T-cell (primary cell): ENCODE measurements around the gene ACHE. TPM values are rescaled to one million over a fixed set of nuclear protein-coding genes. Genes with fewer than 3 reads are reported as not detected.

Experiments used
- ATAC-seq, 4 experiments: fragments of 200-7000 bp in 3 of 4; fragments of 150-1000 bp in 1 of 4; cut with Tn5 transposase; replicated peaks in 1 of 4; 1 replicate in 3 of 4; 2 replicates in 1 of 4; pipeline ENCODE4 v1.10.0; 2021; ENCODE audit warnings: moderate library complexity in 3 of 4, mild to moderate bottlenecking in 2 of 4, moderate number of reproducible peaks in 1 of 4
- CTCF ChIA-PET, 2 donors: fragments of 300-600 bp; sonication (Branson Sonifier 250); formaldehyde crosslinking; loops; one replicate each; lab custom pipeline; 2022; ENCODE audit warnings: antibody characterized with exemption in 2 of 2; lab: Charles Lee
- POLR2A ChIA-PET, 2 donors: fragments of 300-600 bp; sonication (Branson Sonifier 250); formaldehyde crosslinking; loops; one replicate each; lab custom pipeline; 2022; ENCODE audit warnings: antibody characterized with exemption in 2 of 2; lab: Charles Lee
- DNase-seq, 35 experiments: peaks; one replicate each; pipeline versions ENCODE4 v3.0.0 to v3.0.0-alpha.2; 2013 to 2023
- H3K27ac ChIP-seq: one replicate; pipeline ENCODE4 v1.5.1; 2013; ENCODE audit warnings: low read length
- H3K27me3 ChIP-seq, 2 experiments: replicated peaks in 1 of 2; 1 replicate in 1 of 2; 2 replicates in 1 of 2; pipeline versions ENCODE4 v1.6.1 to v1.7.0; 2013; ENCODE audit warnings: low read length in 1 of 2, mixed read lengths in 1 of 2; ENCODE audit not compliant: control insufficient read depth in 2 of 2, insufficient read depth in 2 of 2; ENCODE audit errors: extremely low read depth in 1 of 2
- H3K36me3 ChIP-seq, 2 donors: 1 replicate in 1 of 2; 2 replicates in 1 of 2; pipeline versions ENCODE4 v1.6.1 to v1.7.0; 2013; ENCODE audit warnings: low read length in 1 of 2; ENCODE audit not compliant: control insufficient read depth in 2 of 2, insufficient read depth in 1 of 2; ENCODE audit errors: extremely low read depth in 1 of 2
- H3K4me1 ChIP-seq, 2 experiments: 1 replicate in 1 of 2; 2 replicates in 1 of 2; pipeline versions ENCODE4 v1.6.1 to v1.7.0; 2013; ENCODE audit warnings: low read length in 2 of 2, mixed read lengths in 1 of 2; ENCODE audit not compliant: insufficient read depth in 2 of 2, control insufficient read depth in 1 of 2; ENCODE audit errors: extremely low read depth in 1 of 2
- H3K4me3 ChIP-seq, 2 donors: 1 replicate in 1 of 2; 2 replicates in 1 of 2; pipeline versions ENCODE4 v1.5.1 to v1.7.0; 2013; ENCODE audit warnings: mild to moderate bottlenecking in 2 of 2, low read length in 1 of 2, moderate library complexity in 1 of 2; ENCODE audit not compliant: control insufficient read depth in 1 of 2; ENCODE audit errors: extremely low read depth in 1 of 2
- H3K9me3 ChIP-seq: 2 replicates; pipeline ENCODE4 v1.7.0; 2013
- H3K27ac Mint-ChIP-seq, 2 donors: one replicate each; pipeline ENCODE4 v1.8.0; 2020 to 2021; ENCODE audit warnings: mild to moderate bottlenecking in 2 of 2, mixed read lengths in 2 of 2
- H3K27me3 Mint-ChIP-seq, 2 donors: one replicate each; pipeline ENCODE4 v1.8.0; 2021 to 2022; ENCODE audit warnings: mixed read lengths in 2 of 2
- H3K36me3 Mint-ChIP-seq: one replicate; pipeline ENCODE4 v1.8.0; 2021; ENCODE audit warnings: mixed read lengths
- H3K4me1 Mint-ChIP-seq, 3 donors: one replicate each; pipeline ENCODE4 v1.8.0; 2020 to 2022; ENCODE audit warnings: mixed read lengths in 3 of 3, mild to moderate bottlenecking in 1 of 3
- H3K4me3 Mint-ChIP-seq, 3 donors: one replicate each; pipeline ENCODE4 v1.8.0; 2020 to 2022; ENCODE audit warnings: mild to moderate bottlenecking in 3 of 3, mixed read lengths in 3 of 3, moderate library complexity in 3 of 3
- H3K9me3 Mint-ChIP-seq, 3 donors: one replicate each; pipeline ENCODE4 v1.8.0; 2020 to 2022; ENCODE audit warnings: mixed read lengths in 3 of 3
- WGBS: methylation state at CpG from one replicate; pipeline ENCODE4 v1.1.5; 2013; ENCODE audit warnings: missing lambda C conversion rate; ENCODE audit not compliant: insufficient coverage; 5-methylcytosine and 5-hydroxymethylcytosine counted together
- total RNA-seq, 35 experiments: library from RNA in 6 of 35; stranded (reverse) in 6 of 35; fragments of 120-200 nt in 1 of 35; gene quantifications; one replicate each; pipeline versions ENCODE4 v1.2.1 to v1.2.4 and lab custom pipeline; 2013 to 2026

Gene ACHE
- total RNA-seq, 5 donors from 2014 or later (not counting 1 experiment from before 2014, with no cell fraction given) = 0.13 to 0.84 (median 0.44) TPM

- H3K4me1 Mint-ChIP-seq = peaks cover 8 to 14% (median 12%) of the 10 kb centered on the region in 3 donors
- ATAC-seq (no peak), DNase-seq (no peak)
- no peak overlapping the region for H3K4me3 ChIP-seq
- H3K27ac Mint-ChIP-seq = no peak overlapping the region
- H3K36me3 ChIP-seq = no peaks in the 10 kb centered on the region
- CTCF ChIA-PET = no interaction called here
- no peaks in the 10 kb centered on the region for H3K9me3 Mint-ChIP-seq
- no peak overlapping the region for H3K4me3 Mint-ChIP-seq
- POLR2A ChIA-PET = no interaction called here
- H3K36me3 Mint-ChIP-seq = no peaks in the 10 kb centered on the region
- no peaks in the 10 kb centered on the region for H3K27me3 ChIP-seq
- H3K4me1 ChIP-seq = peaks cover 4 to 9% of the 10 kb centered on the region in 2 experiments
- WGBS = 100% methylated on average over 1 of the region's 8 CpGs
- H3K9me3 ChIP-seq = no peaks in the 10 kb centered on the region
- no peaks in the 10 kb centered on the region for H3K27me3 Mint-ChIP-seq
- H3K27ac ChIP-seq = no peak overlapping the region
Observed at GRCh38 chr7:100840470-100841100, 55.1 kb downstream of the ACHE start.

Other genes with a start within 250 kb of the ACHE start
- not detected for gene ACTL6B, start 239.4 kb downstream of the ACHE start, total RNA-seq
- gene GNB2, start 222.1 kb downstream of the ACHE start, total RNA-seq = 100 to 1,000 TPM; 101 to 175 (median 153) TPM
- 100 to 1,000 TPM in 3 of 5 donors, 10 to 100 TPM in 2; 87.7 to 161 (median 124) TPM for gene GIGYF1, start 201.6 kb downstream of the ACHE start, total RNA-seq
- gene POP7, start 189.8 kb downstream of the ACHE start, total RNA-seq = 10 to 100 TPM in 3 of 5 donors, 1 to 10 TPM in 2; 8.3 to 18.1 (median 17.8) TPM
- not detected for gene EPO, start 175.4 kb downstream of the ACHE start, total RNA-seq
- gene ZAN, start 162.3 kb downstream of the ACHE start, total RNA-seq = not detected
- gene EPHB4, start 68.4 kb downstream of the ACHE start, total RNA-seq = 10 to 100 TPM in 2 of 5 donors, 1 to 10 TPM in 3; 7.8 to 12.7 (median 9.5) TPM
- 10 to 100 TPM; 49.9 to 72.6 (median 70.2) TPM for gene SLC12A9, start 43.2 kb downstream of the ACHE start, total RNA-seq
- 10 to 100 TPM in 2 of 5 donors, 1 to 10 TPM in 3; 5.6 to 14.6 (median 8.8) TPM for gene TRIP6, start 28.5 kb downstream of the ACHE start, total RNA-seq
- 100 to 1,000 TPM; 224 to 308 (median 243) TPM for gene SRRT, start 20.8 kb downstream of the ACHE start, total RNA-seq
- 1 to 10 TPM in 4 of 5 donors, under 1 TPM in 1; 0.50 to 9.0 (median 6.2) TPM for gene UFSP1, start 6.2 kb downstream of the ACHE start, total RNA-seq
- under 1 TPM in 3 of 5 donors, not detected in 2; 0.10 to 0.25 (median 0.18) TPM for gene MUC3A, start 53.6 kb upstream of the ACHE start, total RNA-seq
- gene MUC12, start 73.7 kb upstream of the ACHE start, total RNA-seq = under 1 TPM in 3 of 5 donors, not detected in 2; 0.09 to 0.51 (median 0.33) TPM
- not detected for gene MUC17, start 124.2 kb upstream of the ACHE start, total RNA-seq
- 10 to 100 TPM; 47.2 to 80.9 (median 77.4) TPM for gene TRIM56, start 189.6 kb upstream of the ACHE start, total RNA-seq
- gene SERPINE1, start 231.2 kb upstream of the ACHE start, total RNA-seq = under 1 TPM in 4 of 5 donors, not detected in 1; 0.18 to 0.79 (median 0.51) TPM